Nephron (organoid): Measurements from ENCODE around the gene ATP6V0E2.

Experiments
- H3K27ac Mint-ChIP-seq, 3 experiments: 2 replicates each; pipeline ENCODE4 v1.8.0; 2020; ENCODE audit warnings: mixed read lengths in 3 of 3, mild to moderate bottlenecking in 2 of 3, moderate library complexity in 1 of 3
- H3K27me3 Mint-ChIP-seq: 2 replicates; pipeline ENCODE4 v1.8.0; 2021; ENCODE audit warnings: low read depth, mild to moderate bottlenecking, moderate library complexity, mixed read lengths
- H3K36me3 Mint-ChIP-seq: 2 replicates; pipeline ENCODE4 v1.8.0; 2020; ENCODE audit warnings: low read depth, mixed read lengths
- H3K4me1 Mint-ChIP-seq: 2 replicates; pipeline ENCODE4 v1.8.0; 2020; ENCODE audit warnings: mixed read lengths
- H3K4me3 Mint-ChIP-seq, 3 experiments: 2 replicates each; pipeline ENCODE4 v1.8.0; 2020; ENCODE audit warnings: mild to moderate bottlenecking in 3 of 3, mixed read lengths in 3 of 3, moderate library complexity in 2 of 3
- H3K9me3 Mint-ChIP-seq: 2 replicates; pipeline ENCODE4 v1.8.0; 2020; ENCODE audit warnings: mixed read lengths
- CTCF ChIP-seq, 3 experiments: fragments of 200-600 bp; sonication (generic); IDR thresholded peaks; one replicate each; pipeline ENCODE4 v1.5.0; 2021; ENCODE audit warnings: antibody characterized with exemption in 3 of 3; ENCODE audit not compliant: unreplicated experiment in 3 of 3

The ATP6V0E2 gene

GRCh38 chr7:149873074-149873969 is at the start of gene ATP6V0E2:
Gene ATP6V0E2, plus strand, starts transcription at chr7:149873969. Its CDS starts 97 bp downstream, at chr7:149874066.
- peaks cover 31% of the 10 kb centered on the region for H3K4me1 Mint-ChIP-seq
- H3K27me3 Mint-ChIP-seq, result peaks cover 7% of the 10 kb centered on the region
- H3K9me3 Mint-ChIP-seq, result no peaks in the 10 kb centered on the region
- peak within 1 kb of the TSS; percentile 87 to 89 (median 89) for H3K4me3 Mint-ChIP-seq
- peak within 1 kb of the TSS; percentile 70 to 94 (median 89) for H3K27ac Mint-ChIP-seq
- no peak for TF ChIP-seq CTCF (IDR thresholded peaks at IDR 0.05; ENCODE audit: unreplicated experiment in 3 of 3)
- no peaks in the 10 kb centered on the region for H3K36me3 Mint-ChIP-seq

- Mint-ChIP-seq H3K36me3 (no peaks in the 10 kb centered on the region), H3K27ac (no peak overlapping the region), H3K27me3 (no peaks in the 10 kb centered on the region), H3K4me1 (peaks cover 11% of the 10 kb centered on the region), H3K9me3 (no peaks in the 10 kb centered on the region), H3K4me3 (no peak overlapping the region)
- TF ChIP-seq CTCF (IDR thresholded peaks at IDR 0.05; ENCODE audit: unreplicated experiment in 3 of 3), result no peak
Observed at GRCh38 chr7:149824301-149824741, 49.4 kb upstream of the ATP6V0E2 start.

GRCh38 chr7:149824748-149825566 is 48.8 kb upstream of the ATP6V0E2 start:
- Mint-ChIP-seq H3K27me3 (no peaks in the 10 kb centered on the region), H3K9me3 (no peaks in the 10 kb centered on the region), H3K36me3 (no peaks in the 10 kb centered on the region), H3K27ac (no peak overlapping the region), H3K4me1 (peaks cover 11% of the 10 kb centered on the region), H3K4me3 (no peak overlapping the region)
- no peak for TF ChIP-seq CTCF (IDR thresholded peaks at IDR 0.05; ENCODE audit: unreplicated experiment in 3 of 3)

GRCh38 chr7:149825567-149826343 is 48.0 kb upstream of the ATP6V0E2 start:
- Mint-ChIP-seq H3K4me3 (no peak overlapping the region), H3K4me1 (peaks cover 11% of the 10 kb centered on the region), H3K27ac (no peak overlapping the region), H3K27me3 (no peaks in the 10 kb centered on the region), H3K9me3 (no peaks in the 10 kb centered on the region), H3K36me3 (no peaks in the 10 kb centered on the region)
- TF ChIP-seq CTCF (IDR thresholded peaks at IDR 0.05; ENCODE audit: unreplicated experiment in 3 of 3), result no peak

GRCh38 chr7:149826344-149827088 is 47.3 kb upstream of the ATP6V0E2 start:
- Mint-ChIP-seq H3K4me3 (no peak overlapping the region), H3K4me1 (peaks cover 11% of the 10 kb centered on the region), H3K27me3 (no peaks in the 10 kb centered on the region), H3K36me3 (no peaks in the 10 kb centered on the region), H3K9me3 (no peaks in the 10 kb centered on the region), H3K27ac (no peak overlapping the region)
- TF ChIP-seq CTCF (IDR thresholded peaks at IDR 0.05; ENCODE audit: unreplicated experiment in 3 of 3), result no peak
